Nucleus accumbens (tissue), 56 donors: ENCODE measurements around the gene ZSCAN12.
"Not testable (repeated sequence)": the region's sequence is repeated elsewhere in the genome, so short reads cannot be mapped to it uniquely, and the experiment has no call there.

Source experiments
- DNase-seq, 56 donors: peaks; one replicate each; lab custom pipeline; 2025; lab: John Stamatoyannopoulos, UW

ZSCAN12 gene

GRCh38 chr6:28400122-28400451, 540 bp upstream of the ZSCAN12 start:
- DNase-seq, result no peak

GRCh38 chr6:28395918-28396317, 3.6 kb downstream of the ZSCAN12 start:
- no peak for DNase-seq

GRCh38 chr6:28393912-28394662, 5.5 kb downstream of the ZSCAN12 start:
- DNase-seq, result no peak

- no peak for DNase-seq
Observed at GRCh38 chr6:28390688-28391087, 8.9 kb downstream of the ZSCAN12 start.

GRCh38 chr6:28384143-28384533, 15.4 kb downstream of the ZSCAN12 start:
- no peak for DNase-seq

- DNase-seq, result peak in 49 of 56 donors; percentile 1 to 74 (median 29)
Observed at GRCh38 chr6:28383235-28384142, 16.1 kb downstream of the ZSCAN12 start.

GRCh38 chr6:28380381-28380780, 19.2 kb downstream of the ZSCAN12 start:
- DNase-seq, result no peak

- DNase-seq, result no peak
Observed at GRCh38 chr6:28378644-28379043, 20.9 kb downstream of the ZSCAN12 start.

- no peak for DNase-seq
Observed at GRCh38 chr6:28377879-28378278, 21.7 kb downstream of the ZSCAN12 start.

GRCh38 chr6:28373925-28374324, 25.6 kb downstream of the ZSCAN12 start:
- DNase-seq, result no peak

- DNase-seq, result no peak
Observed at GRCh38 chr6:28371706-28372451, 27.7 kb downstream of the ZSCAN12 start.

- no peak for DNase-seq
Observed at GRCh38 chr6:28371280-28371679, 28.3 kb downstream of the ZSCAN12 start.

GRCh38 chr6:28370440-28370839, 29.1 kb downstream of the ZSCAN12 start:
- DNase-seq, result no peak

GRCh38 chr6:28369463-28369862, 30.1 kb downstream of the ZSCAN12 start:
- no peak for DNase-seq

GRCh38 chr6:28368522-28368921, 31.0 kb downstream of the ZSCAN12 start:
- no peak for DNase-seq

GRCh38 chr6:28365590-28365989, 34.0 kb downstream of the ZSCAN12 start:
- not testable (repeated sequence) for DNase-seq

- DNase-seq, result no peak
Observed at GRCh38 chr6:28360961-28361360, 38.6 kb downstream of the ZSCAN12 start.

- not testable (repeated sequence) for DNase-seq
Observed at GRCh38 chr6:28359562-28359961, 40.0 kb downstream of the ZSCAN12 start.

- no peak for DNase-seq
Observed at GRCh38 chr6:28357036-28357435, 42.5 kb downstream of the ZSCAN12 start.

GRCh38 chr6:28356666-28357020, 42.9 kb downstream of the ZSCAN12 start:
- DNase-seq, result peak in 2 of 56 donors; percentile 0 to 17
